Activated T-cell treated with anti-CD3 and anti-CD28 coated beads, Interleukin-2, amount 50 U/mL, for 72 hours (primary cell): ENCODE measurements around the gene SHMT1. TPM values are rescaled to one million over a fixed set of nuclear protein-coding genes. Genes with fewer than 3 reads are reported as not detected.
"Not testable (repeated sequence)": the region's sequence is repeated elsewhere in the genome, so short reads cannot be mapped to it uniquely, and the experiment has no call there.

Experiments used
- ATAC-seq, 2 donors: fragments of 150-1000 bp; cut with Tn5 transposase; replicated peaks in 1 of 2; 2 replicates each; pipeline ENCODE4 v1.10.0; 2021; ENCODE audit warnings: moderate library complexity in 2 of 2, mild to moderate bottlenecking in 1 of 2
- DNase-seq, 2 donors: peaks; one replicate each; pipeline ENCODE4 v3.0.0; 2021 to 2022; ENCODE audit warnings: mixed read lengths in 1 of 2
- H3K27ac Mint-ChIP-seq: one replicate; pipeline ENCODE4 v1.8.0; 2022; ENCODE audit warnings: mild to moderate bottlenecking, moderate library complexity, mixed read lengths
- H3K27me3 Mint-ChIP-seq: one replicate; pipeline ENCODE4 v1.8.0; 2022; ENCODE audit warnings: low read depth, mixed read lengths
- H3K36me3 Mint-ChIP-seq, 2 donors: one replicate each; pipeline ENCODE4 v1.8.0; 2022; ENCODE audit warnings: mixed read lengths in 2 of 2, mild to moderate bottlenecking in 1 of 2; ENCODE audit not compliant: insufficient read depth in 2 of 2
- H3K4me1 Mint-ChIP-seq: one replicate; pipeline ENCODE4 v1.8.0; 2022; ENCODE audit warnings: low read depth, mixed read lengths
- H3K4me3 Mint-ChIP-seq, 2 donors: one replicate each; pipeline ENCODE4 v1.8.0; 2022; ENCODE audit warnings: mild to moderate bottlenecking in 2 of 2, mixed read lengths in 2 of 2, moderate library complexity in 2 of 2
- H3K9me3 Mint-ChIP-seq, 2 donors: one replicate each; pipeline ENCODE4 v1.8.0; 2022; ENCODE audit warnings: mixed read lengths in 2 of 2
- total RNA-seq, 2 donors: library from RNA; stranded (reverse); gene quantifications; one replicate each; pipeline ENCODE4 v1.2.3, GENCODE V29; 2022

Gene SHMT1
- 10 to 100 TPM; 37.3 to 65.6 TPM for total RNA-seq

GRCh38 chr17:18363101-18364049, at the start of gene SHMT1:
Gene SHMT1 (minus strand): TSS chr17:18363550. CDS start chr17:18355981, 7,569 bp downstream.
- Mint-ChIP-seq H3K27me3 (no peaks in the 10 kb centered on the region), H3K27ac (peak within 1 kb of the TSS; percentile 35), H3K4me3 (peak within 1 kb of the TSS; percentile 86 to 94), H3K4me1 (peaks cover 31% of the 10 kb centered on the region), H3K36me3 (peaks cover 0 to 9% of the 10 kb centered on the region in 2 donors), H3K9me3 (no peaks in the 10 kb centered on the region)
- DNase-seq (peak; percentile 95 to 96), ATAC-seq (peak; percentile 100)

GRCh38 chr17:18412001-18412538, 48.7 kb upstream of the SHMT1 start:
- ATAC-seq = peak; percentile 98 to 99
- not testable (repeated sequence) for H3K4me3 Mint-ChIP-seq, H3K36me3 Mint-ChIP-seq, H3K27ac Mint-ChIP-seq, DNase-seq, H3K9me3 Mint-ChIP-seq, H3K27me3 Mint-ChIP-seq
- H3K4me1 Mint-ChIP-seq = peaks cover 16% of the 10 kb centered on the region

- H3K4me3 Mint-ChIP-seq = peak overlapping the region; percentile 95 to 100
- peak; percentile 18 to 32 for DNase-seq
Observed at GRCh38 chr17:18411377-18411864, 48.1 kb upstream of the SHMT1 start.

GRCh38 chr17:18410736-18411135, 47.4 kb upstream of the SHMT1 start:
- Mint-ChIP-seq H3K4me1 (peaks cover 16% of the 10 kb centered on the region), H3K4me3 (peak overlapping the region; percentile 95 to 100), H3K27ac (peak overlapping the region; percentile 96)
- not testable (repeated sequence) for DNase-seq, H3K36me3 Mint-ChIP-seq, H3K27me3 Mint-ChIP-seq, H3K9me3 Mint-ChIP-seq, ATAC-seq

More at GRCh38 chr17:18411377-18411864, 48.1 kb upstream of the SHMT1 start:
- ATAC-seq = peak; percentile 58 to 61
- H3K27ac Mint-ChIP-seq = peak overlapping the region; percentile 96
- H3K9me3 Mint-ChIP-seq, H3K36me3 Mint-ChIP-seq, H3K27me3 Mint-ChIP-seq: not testable (repeated sequence)
- H3K4me1 Mint-ChIP-seq = peaks cover 16% of the 10 kb centered on the region

- DNase-seq, H3K27me3 Mint-ChIP-seq, ATAC-seq, H3K36me3 Mint-ChIP-seq, H3K9me3 Mint-ChIP-seq, H3K27ac Mint-ChIP-seq: not testable (repeated sequence)
- H3K4me1 Mint-ChIP-seq = peaks cover 16% of the 10 kb centered on the region
- peak overlapping the region in 1 of 2 donors; percentile 27 for H3K4me3 Mint-ChIP-seq
Observed at GRCh38 chr17:18409321-18409720, 46.0 kb upstream of the SHMT1 start.

- not testable (repeated sequence) for H3K36me3 Mint-ChIP-seq, DNase-seq
Observed at GRCh38 chr17:18408906-18409305, 45.6 kb upstream of the SHMT1 start.

GRCh38 chr17:18403604-18404003, 40.3 kb upstream of the SHMT1 start:
- H3K4me1 Mint-ChIP-seq, H3K27me3 Mint-ChIP-seq, H3K27ac Mint-ChIP-seq, H3K4me3 Mint-ChIP-seq, DNase-seq, ATAC-seq, H3K9me3 Mint-ChIP-seq, H3K36me3 Mint-ChIP-seq: not testable (repeated sequence)

More at GRCh38 chr17:18408906-18409305, 45.6 kb upstream of the SHMT1 start:
- ATAC-seq, H3K9me3 Mint-ChIP-seq, H3K27ac Mint-ChIP-seq, H3K27me3 Mint-ChIP-seq: not testable (repeated sequence)
- Mint-ChIP-seq H3K4me3 (peak overlapping the region in 1 of 2 donors; percentile 27), H3K4me1 (peaks cover 16% of the 10 kb centered on the region)

GRCh38 chr17:18403166-18403565, 39.8 kb upstream of the SHMT1 start:
- not testable (repeated sequence) for H3K36me3 Mint-ChIP-seq, H3K4me3 Mint-ChIP-seq, H3K27ac Mint-ChIP-seq, H3K9me3 Mint-ChIP-seq, DNase-seq, H3K4me1 Mint-ChIP-seq, H3K27me3 Mint-ChIP-seq, ATAC-seq

GRCh38 chr17:18401872-18402590, 38.7 kb upstream of the SHMT1 start:
- H3K36me3 Mint-ChIP-seq, H3K4me1 Mint-ChIP-seq, H3K27me3 Mint-ChIP-seq, H3K27ac Mint-ChIP-seq, ATAC-seq, H3K4me3 Mint-ChIP-seq, DNase-seq, H3K9me3 Mint-ChIP-seq: not testable (repeated sequence)

- not testable (repeated sequence) for DNase-seq, H3K4me3 Mint-ChIP-seq, H3K9me3 Mint-ChIP-seq, H3K4me1 Mint-ChIP-seq, H3K27me3 Mint-ChIP-seq, H3K36me3 Mint-ChIP-seq, H3K27ac Mint-ChIP-seq, ATAC-seq
Observed at GRCh38 chr17:18388728-18389127, 25.4 kb upstream of the SHMT1 start.

GRCh38 chr17:18388266-18388665, 24.9 kb upstream of the SHMT1 start:
- H3K27ac Mint-ChIP-seq, H3K27me3 Mint-ChIP-seq, H3K9me3 Mint-ChIP-seq, H3K4me1 Mint-ChIP-seq, ATAC-seq, H3K4me3 Mint-ChIP-seq, DNase-seq, H3K36me3 Mint-ChIP-seq: not testable (repeated sequence)

GRCh38 chr17:18387583-18387982, 24.2 kb upstream of the SHMT1 start:
- H3K27me3 Mint-ChIP-seq, ATAC-seq, H3K36me3 Mint-ChIP-seq, H3K4me3 Mint-ChIP-seq, H3K9me3 Mint-ChIP-seq, H3K4me1 Mint-ChIP-seq, DNase-seq, H3K27ac Mint-ChIP-seq: not testable (repeated sequence)

- not testable (repeated sequence) for H3K27ac Mint-ChIP-seq, H3K9me3 Mint-ChIP-seq, H3K36me3 Mint-ChIP-seq, H3K4me1 Mint-ChIP-seq, ATAC-seq, DNase-seq, H3K27me3 Mint-ChIP-seq, H3K4me3 Mint-ChIP-seq
Observed at GRCh38 chr17:18384271-18384670, 20.9 kb upstream of the SHMT1 start.
